Activated naive CD4-positive, alpha-beta T cell treated with anti-CD3 and anti-CD28 coated beads for 36 hours (primary cell): ENCODE measurements around the gene SCUBE2. TPM values are rescaled to one million over a fixed set of nuclear protein-coding genes. Genes with fewer than 3 reads are reported as not detected.

Experiments used
- CTCF ChIA-PET: fragments of 350-600 bp; sonication (Branson Sonifier 250); formaldehyde crosslinking; loops from one replicate; lab custom pipeline; 2021; ENCODE audit warnings: antibody characterized with exemption; lab: Charles Lee
- DNase-seq: peaks from one replicate; pipeline ENCODE4 v3.0.0-alpha.2; 2020
- H3K27ac Mint-ChIP-seq: one replicate; pipeline ENCODE4 v1.8.0; 2021; ENCODE audit warnings: mild to moderate bottlenecking, mixed read lengths
- H3K27me3 Mint-ChIP-seq: one replicate; pipeline ENCODE4 v1.8.0; 2021; ENCODE audit warnings: low read depth, mixed read lengths
- H3K36me3 Mint-ChIP-seq: one replicate; pipeline ENCODE4 v1.8.0; 2021; ENCODE audit warnings: low read depth, mixed read lengths
- H3K4me1 Mint-ChIP-seq: one replicate; pipeline ENCODE4 v1.8.0; 2021; ENCODE audit warnings: low read depth, mixed read lengths
- H3K4me3 Mint-ChIP-seq: one replicate; pipeline ENCODE4 v1.8.0; 2021; ENCODE audit warnings: mild to moderate bottlenecking, moderate library complexity, mixed read lengths
- H3K9me3 Mint-ChIP-seq: one replicate; pipeline ENCODE4 v1.8.0; 2021; ENCODE audit warnings: mixed read lengths
- intact Hi-C: fragments of 100-400 bp; cut with micrococcal nuclease; formaldehyde crosslinking; loops from one replicate; pipeline ENCODE4 v1.15.1; 2023
- total RNA-seq, 2 experiments: library from RNA; stranded (reverse); gene quantifications; one replicate each; pipeline ENCODE4 v1.2.3, GENCODE V29; 2021

SCUBE2 gene
- total RNA-seq, 2 experiments from 2014 or later = 0.17 to 0.31 TPM

GRCh38 chr11:9030601-9031000 is 60.8 kb downstream of the SCUBE2 start:
- intact Hi-C loops = no loop called here
- Mint-ChIP-seq H3K27me3 (no peaks in the 10 kb centered on the region), H3K4me3 (no peak overlapping the region), H3K36me3 (no peaks in the 10 kb centered on the region), H3K27ac (no peak overlapping the region), H3K4me1 (no peaks in the 10 kb centered on the region), H3K9me3 (no peaks in the 10 kb centered on the region)
- CTCF ChIA-PET = interaction anchor here (0.8 to 9.0 kb wide), 2 partner anchors 15 to 107 kb away, joined by 3 to 43 read pairs; no protein-coding TSS in a partner anchor
- no peak for DNase-seq

GRCh38 chr11:9029422-9029821 is 62.0 kb downstream of the SCUBE2 start:
- CTCF ChIA-PET = interaction anchor here (0.5 to 9.0 kb wide), 4 partner anchors 14 to 887 kb away, joined by 3 to 43 read pairs (median 4); no protein-coding TSS in a partner anchor
- no peak for DNase-seq
- Mint-ChIP-seq H3K36me3 (no peaks in the 10 kb centered on the region), H3K9me3 (no peaks in the 10 kb centered on the region), H3K4me1 (no peaks in the 10 kb centered on the region), H3K27me3 (peaks cover 2% of the 10 kb centered on the region), H3K4me3 (no peak overlapping the region), H3K27ac (no peak overlapping the region)
- intact Hi-C loops = no loop called here

- no peaks in the 10 kb centered on the region for H3K36me3 Mint-ChIP-seq
- intact Hi-C loops = no loop called here
- CTCF ChIA-PET = interaction anchor here (0.5 to 9.0 kb wide), 5 partner anchors 13 to 109 kb away, joined by 3 to 43 read pairs (median 3); no protein-coding TSS in a partner anchor
- no peak overlapping the region for H3K4me3 Mint-ChIP-seq
- peaks cover 2% of the 10 kb centered on the region for H3K27me3 Mint-ChIP-seq
- no peak overlapping the region for H3K27ac Mint-ChIP-seq
- no peaks in the 10 kb centered on the region for H3K4me1 Mint-ChIP-seq
- no peak for DNase-seq
- no peaks in the 10 kb centered on the region for H3K9me3 Mint-ChIP-seq
Observed at GRCh38 chr11:9028581-9028980, 62.8 kb downstream of the SCUBE2 start.

GRCh38 chr11:9025101-9025850 is 66.1 kb downstream of the SCUBE2 start:
- H3K9me3 Mint-ChIP-seq = no peaks in the 10 kb centered on the region
- H3K4me1 Mint-ChIP-seq = no peaks in the 10 kb centered on the region
- H3K36me3 Mint-ChIP-seq = no peaks in the 10 kb centered on the region
- no peak for DNase-seq
- intact Hi-C loops = no loop called here
- no peak overlapping the region for H3K4me3 Mint-ChIP-seq
- no peak overlapping the region for H3K27ac Mint-ChIP-seq
- CTCF ChIA-PET = interaction anchor here (9.0 kb wide), 1 partner anchor 10 kb away, joined by 43 read pairs; no protein-coding TSS in a partner anchor
- H3K27me3 Mint-ChIP-seq = peaks cover 5% of the 10 kb centered on the region

- Mint-ChIP-seq H3K4me1 (no peaks in the 10 kb centered on the region), H3K36me3 (no peaks in the 10 kb centered on the region), H3K27ac (no peak overlapping the region), H3K9me3 (no peaks in the 10 kb centered on the region), H3K4me3 (no peak overlapping the region), H3K27me3 (peaks cover 5% of the 10 kb centered on the region)
- CTCF ChIA-PET = interaction anchor here (0.6 to 1.0 kb wide), 2 partner anchors 63 to 683 kb away, joined by 3 read pairs; no protein-coding TSS in a partner anchor
- intact Hi-C loops = no loop called here
- DNase-seq = no peak
Observed at GRCh38 chr11:9022961-9023680, 68.3 kb downstream of the SCUBE2 start.

GRCh38 chr11:9020916-9021315 is 70.5 kb downstream of the SCUBE2 start:
- Mint-ChIP-seq H3K4me3 (no peak overlapping the region), H3K9me3 (no peaks in the 10 kb centered on the region), H3K4me1 (peaks cover 14% of the 10 kb centered on the region), H3K36me3 (no peaks in the 10 kb centered on the region), H3K27me3 (peaks cover 5% of the 10 kb centered on the region), H3K27ac (no peak overlapping the region)
- CTCF ChIA-PET = interaction anchor here (4.9 kb wide), 1 partner anchor 117 kb away, joined by 19 read pairs; no protein-coding TSS in a partner anchor
- DNase-seq = no peak
- intact Hi-C loops = no loop called here

GRCh38 chr11:9019861-9020260 is 71.5 kb downstream of the SCUBE2 start:
- CTCF ChIA-PET = interaction anchor here (0.6 to 4.9 kb wide), 3 partner anchors 23 to 118 kb away, joined by 3 to 19 read pairs (median 5); no protein-coding TSS in a partner anchor
- Mint-ChIP-seq H3K36me3 (no peaks in the 10 kb centered on the region), H3K27me3 (peaks cover 5% of the 10 kb centered on the region), H3K9me3 (no peaks in the 10 kb centered on the region), H3K4me3 (no peak overlapping the region), H3K4me1 (peaks cover 14% of the 10 kb centered on the region), H3K27ac (no peak overlapping the region)
- intact Hi-C loops = no loop called here
- DNase-seq = no peak

GRCh38 chr11:9017773-9018172 is 73.6 kb downstream of the SCUBE2 start:
- H3K9me3 Mint-ChIP-seq = no peaks in the 10 kb centered on the region
- CTCF ChIA-PET = interaction anchor here (0.5 to 8.0 kb wide), 8 partner anchors 11 to 489 kb away, joined by 3 to 146 read pairs (median 18); no protein-coding TSS in a partner anchor
- intact Hi-C loops = no loop called here
- H3K4me1 Mint-ChIP-seq = peaks cover 14% of the 10 kb centered on the region
- H3K36me3 Mint-ChIP-seq = no peaks in the 10 kb centered on the region
- H3K4me3 Mint-ChIP-seq = no peak overlapping the region
- DNase-seq = no peak
- peaks cover under 1% of the 10 kb centered on the region for H3K27me3 Mint-ChIP-seq
- H3K27ac Mint-ChIP-seq = no peak overlapping the region

- no peaks in the 10 kb centered on the region for H3K9me3 Mint-ChIP-seq
- DNase-seq = no peak
- CTCF ChIA-PET = interaction anchor here (0.6 to 8.0 kb wide), 16 partner anchors 10 to 490 kb away, joined by 3 to 146 read pairs (median 6); no protein-coding TSS in a partner anchor
- no peak overlapping the region for H3K4me3 Mint-ChIP-seq
- intact Hi-C loops = no loop called here
- H3K4me1 Mint-ChIP-seq = peaks cover 14% of the 10 kb centered on the region
- no peaks in the 10 kb centered on the region for H3K27me3 Mint-ChIP-seq
- H3K36me3 Mint-ChIP-seq = no peaks in the 10 kb centered on the region
- H3K27ac Mint-ChIP-seq = no peak overlapping the region
Observed at GRCh38 chr11:9016916-9017642, 74.3 kb downstream of the SCUBE2 start.

- CTCF ChIA-PET = interaction anchor here (0.6 to 8.0 kb wide), 29 partner anchors 9 to 491 kb away, joined by 3 to 146 read pairs (median 5); partner anchors contain the start of gene NRIP3
- no peaks in the 10 kb centered on the region for H3K36me3 Mint-ChIP-seq
- H3K27me3 Mint-ChIP-seq = peaks cover under 1% of the 10 kb centered on the region
- peaks cover 14% of the 10 kb centered on the region for H3K4me1 Mint-ChIP-seq
- H3K9me3 Mint-ChIP-seq = no peaks in the 10 kb centered on the region
- intact Hi-C loops = loop anchor here (1.0 to 2.0 kb wide), 3 partner anchors 45 to 491 kb away; no protein-coding TSS in a partner anchor
- no peak overlapping the region for H3K27ac Mint-ChIP-seq
- no peak overlapping the region for H3K4me3 Mint-ChIP-seq
- peak; percentile 73 for DNase-seq
Observed at GRCh38 chr11:9015677-9016076, 75.7 kb downstream of the SCUBE2 start.

GRCh38 chr11:9014826-9015225 is 76.6 kb downstream of the SCUBE2 start:
- peaks cover 2% of the 10 kb centered on the region for H3K27me3 Mint-ChIP-seq
- DNase-seq = no peak
- intact Hi-C loops = loop anchor here (1.0 to 2.0 kb wide), 4 partner anchors 14 to 492 kb away; no protein-coding TSS in a partner anchor
- no peaks in the 10 kb centered on the region for H3K36me3 Mint-ChIP-seq
- H3K4me3 Mint-ChIP-seq = no peak overlapping the region
- H3K9me3 Mint-ChIP-seq = no peaks in the 10 kb centered on the region
- H3K27ac Mint-ChIP-seq = no peak overlapping the region
- CTCF ChIA-PET = interaction anchor here (0.6 to 8.0 kb wide), 13 partner anchors 13 to 523 kb away, joined by 3 to 146 read pairs (median 5); no protein-coding TSS in a partner anchor
- H3K4me1 Mint-ChIP-seq = peaks cover 14% of the 10 kb centered on the region
